ENCODE data around the gene IL17F.

Gene IL17F

DNA sequence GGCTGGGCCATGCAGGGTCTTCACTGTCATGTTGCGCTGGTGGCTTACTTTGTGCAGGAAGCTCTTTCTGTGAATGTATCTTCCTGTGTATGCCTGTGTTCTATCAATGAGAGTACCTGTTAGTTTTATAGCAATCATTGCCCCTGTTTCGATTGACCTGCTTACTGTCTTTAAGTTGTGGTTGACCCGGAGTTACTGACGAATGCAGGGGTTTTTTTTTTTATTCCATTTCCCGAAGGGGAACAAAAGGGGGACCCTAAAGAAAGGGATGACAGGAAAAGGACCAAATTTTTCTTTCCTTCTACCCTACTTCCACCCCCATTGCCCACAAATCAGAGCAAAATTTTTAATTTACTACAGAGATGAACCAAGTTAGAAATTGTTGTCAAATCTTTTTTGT lies at the start of gene IL17F:
IL17F (minus strand) TSS at position 101 of the 400 bp plus-strand sequence; CDS start at position 30, 71 bp downstream.
- no peak for DNase-seq (ENCODE audit: low read depth in 2 of 2)

DNA sequence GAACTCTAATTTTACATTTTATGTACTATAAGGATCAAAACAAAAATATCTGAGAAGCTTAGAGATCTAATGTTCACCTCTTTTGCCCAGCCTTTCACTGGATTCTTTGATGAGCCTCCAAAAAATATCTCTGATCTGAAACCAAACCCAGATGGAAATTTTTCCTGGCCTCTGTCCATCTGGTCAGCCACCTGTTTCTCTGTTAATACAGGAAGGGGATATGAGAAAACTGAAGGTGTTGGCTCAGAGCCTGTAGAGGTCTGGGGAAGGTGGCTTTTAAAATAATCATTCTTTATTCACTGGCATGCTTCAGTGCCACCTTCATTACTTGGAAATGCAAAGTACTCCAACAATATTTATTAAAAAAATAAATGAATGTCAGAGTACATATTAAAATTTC lies 48.8 kb upstream of the IL17F start:
- DNase-seq (ENCODE audit: low read depth in 2 of 2), result no peak

DNA sequence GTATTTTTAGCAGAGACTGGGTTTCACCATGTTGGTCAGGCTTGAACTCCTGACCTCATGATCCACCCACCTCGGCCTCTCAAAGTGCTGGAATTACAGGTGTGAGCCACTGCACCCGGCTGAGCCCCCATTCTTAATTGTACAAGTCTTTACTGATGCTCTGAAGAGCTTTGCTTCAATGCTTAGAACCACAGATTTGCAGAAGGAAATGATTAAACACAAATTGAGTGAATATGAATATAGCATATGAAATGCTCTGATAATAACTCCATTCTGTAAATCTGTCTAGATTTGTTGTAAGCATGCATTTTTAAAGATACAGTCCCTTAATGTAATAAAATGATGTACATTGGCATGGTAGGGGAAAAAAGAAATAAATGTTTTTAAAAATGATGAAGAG lies 44.5 kb upstream of the IL17F start:
- no peak for DNase-seq (ENCODE audit: low read depth in 2 of 2)

DNA sequence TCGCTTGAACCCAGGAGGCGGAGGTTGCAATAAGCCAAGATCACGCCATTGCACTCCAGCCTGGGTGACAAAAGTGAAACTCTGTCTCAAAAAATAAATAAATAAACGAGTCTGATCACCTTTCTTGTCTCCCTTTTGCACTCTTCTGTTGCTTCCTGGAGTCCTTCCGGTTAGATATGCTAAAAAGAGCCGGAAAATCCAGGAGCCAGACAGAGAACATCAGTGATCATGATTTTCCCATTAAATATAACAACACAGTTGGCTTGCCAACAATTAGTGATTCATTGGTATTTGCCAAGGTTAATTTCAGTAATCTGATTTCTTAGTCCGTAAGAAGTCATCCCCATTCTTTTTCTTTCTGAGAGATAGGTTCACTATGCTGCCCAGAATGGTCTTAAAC lies 43.9 kb upstream of the IL17F start:
- no peak for DNase-seq (ENCODE audit: low read depth in 2 of 2)

DNA sequence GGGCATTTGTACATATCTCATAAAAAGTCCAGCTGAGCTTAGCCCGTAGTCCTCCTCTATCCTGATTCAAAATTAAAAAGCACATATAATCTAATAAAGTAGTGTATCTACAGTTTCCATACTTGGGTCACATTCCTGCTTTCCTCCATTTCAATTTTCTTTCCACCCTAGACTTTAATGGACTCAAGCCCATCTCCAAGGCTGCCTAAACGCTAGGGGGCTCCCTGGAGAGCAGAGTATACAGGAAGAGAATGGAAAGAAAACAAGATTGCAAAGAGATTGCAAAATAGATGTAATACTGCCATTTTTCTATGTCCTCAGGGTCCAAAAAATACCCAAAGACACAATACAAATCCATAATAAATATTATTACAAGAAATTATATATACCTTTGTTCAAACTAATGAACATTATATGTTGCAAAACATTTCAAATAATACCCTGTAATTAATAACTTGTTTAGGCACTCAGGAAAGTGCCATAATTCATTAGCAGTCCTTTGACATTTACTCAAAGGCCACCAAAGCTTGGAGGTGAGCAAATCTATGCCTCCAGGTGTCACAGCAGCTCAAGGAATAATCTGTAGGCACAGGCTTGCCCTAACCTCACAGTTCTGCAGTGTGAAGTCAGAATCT lies 42.6 kb upstream of the IL17F start:
- peak in 1 of 2 donors; percentile 35 for DNase-seq (ENCODE audit: low read depth in 2 of 2)

DNA sequence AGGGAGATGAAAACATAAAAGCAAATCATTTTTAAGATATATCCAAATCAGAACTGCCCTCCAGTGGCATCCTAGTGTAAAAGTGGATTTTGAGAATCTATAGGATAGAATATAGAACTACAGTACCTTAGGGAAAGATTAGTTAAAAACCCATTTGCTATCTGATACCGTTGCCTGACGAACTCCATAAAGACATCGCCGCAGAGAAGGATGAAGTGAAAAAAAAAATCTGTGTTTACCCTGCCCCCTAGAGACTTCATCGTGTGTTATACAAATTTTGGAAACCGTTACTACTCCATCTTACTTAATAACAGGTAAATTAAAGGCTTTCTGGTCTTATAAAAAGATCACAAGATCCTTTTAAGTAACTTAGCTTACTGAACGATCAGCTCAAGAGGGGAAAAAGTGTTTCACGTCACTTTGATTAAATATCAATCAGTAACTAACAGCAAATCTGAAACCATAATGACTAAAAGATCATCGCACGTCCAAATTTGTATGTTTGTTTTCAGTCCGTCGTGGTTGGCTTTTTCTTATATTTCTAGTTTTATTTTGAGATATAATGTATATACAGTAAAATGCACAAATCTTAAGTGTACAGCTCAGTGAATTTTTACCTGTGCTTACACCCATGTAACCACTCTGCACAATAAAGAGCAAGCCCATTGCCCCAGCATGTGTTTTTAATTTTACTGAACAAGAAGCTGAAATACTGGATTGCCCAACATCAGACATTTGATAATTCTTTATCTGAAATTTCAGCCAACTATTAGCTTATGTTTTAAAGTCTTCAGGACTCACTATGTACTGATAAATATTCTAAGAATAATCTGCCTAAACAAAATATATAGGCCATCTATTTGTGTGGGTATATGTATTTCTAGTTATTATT lies 41.1 kb upstream of the IL17F start:
- DNase-seq (ENCODE audit: low read depth in 2 of 2), result no peak

DNA sequence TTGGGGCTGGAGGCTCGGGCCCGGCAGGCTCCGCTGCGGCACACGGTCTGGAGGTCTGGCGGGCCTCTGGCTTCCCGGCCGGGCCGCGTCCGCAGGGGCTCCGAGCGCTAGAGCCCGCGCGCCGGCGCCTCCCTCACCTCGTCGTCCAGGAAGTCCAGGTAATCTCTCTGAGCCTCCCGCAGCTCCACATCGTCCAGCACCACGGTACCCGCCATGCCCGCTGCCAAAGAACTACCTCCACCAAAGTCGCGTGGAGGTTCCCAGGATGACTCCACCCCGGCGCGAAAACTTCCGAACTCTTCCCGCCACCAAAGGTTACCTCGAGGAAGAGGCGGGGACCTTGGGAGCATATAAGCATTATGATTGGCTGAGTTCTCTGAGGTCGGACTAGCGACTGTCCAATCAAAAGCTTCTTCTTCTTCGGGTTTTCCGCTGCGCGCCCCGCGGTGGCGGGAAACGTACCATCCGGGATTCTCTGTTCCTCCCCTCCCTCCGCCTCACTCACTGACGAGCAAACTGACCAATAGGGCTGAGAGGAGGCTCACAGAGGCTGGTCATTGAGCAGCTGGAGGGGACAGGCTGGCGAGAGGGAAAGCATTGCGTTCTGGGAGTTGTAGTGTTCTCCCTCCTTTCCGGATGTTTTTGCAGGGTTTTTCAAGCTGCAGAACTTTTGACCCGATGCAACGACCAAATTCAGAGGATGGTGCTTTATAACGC lies 40.3 kb upstream of the IL17F start, which contains the start of gene MCM3:
MCM3 (minus strand) TSS at position 283 of the 717 bp plus-strand sequence; CDS start at position 215, 68 bp downstream.
- DNase-seq (ENCODE audit: low read depth in 2 of 2), result peak; percentile 73 to 87

DNA sequence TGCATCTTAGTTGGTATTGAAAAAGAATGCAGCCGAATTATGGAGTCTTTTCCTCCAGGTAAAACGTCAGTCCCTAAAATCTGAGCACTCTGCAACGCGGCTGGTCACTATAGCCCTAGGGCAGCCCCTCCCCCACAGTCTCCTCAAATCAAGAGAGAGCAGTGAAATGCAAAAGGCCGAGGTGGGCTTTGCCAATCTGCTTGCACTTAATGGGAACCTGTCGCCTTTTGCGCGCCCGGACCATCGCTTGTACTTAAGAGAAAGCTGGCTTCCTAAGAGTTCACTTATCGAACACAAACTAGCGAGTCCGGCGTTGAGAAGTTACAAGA lies 39.8 kb upstream of the IL17F start:
- no peak for DNase-seq (ENCODE audit: low read depth in 2 of 2)

DNA sequence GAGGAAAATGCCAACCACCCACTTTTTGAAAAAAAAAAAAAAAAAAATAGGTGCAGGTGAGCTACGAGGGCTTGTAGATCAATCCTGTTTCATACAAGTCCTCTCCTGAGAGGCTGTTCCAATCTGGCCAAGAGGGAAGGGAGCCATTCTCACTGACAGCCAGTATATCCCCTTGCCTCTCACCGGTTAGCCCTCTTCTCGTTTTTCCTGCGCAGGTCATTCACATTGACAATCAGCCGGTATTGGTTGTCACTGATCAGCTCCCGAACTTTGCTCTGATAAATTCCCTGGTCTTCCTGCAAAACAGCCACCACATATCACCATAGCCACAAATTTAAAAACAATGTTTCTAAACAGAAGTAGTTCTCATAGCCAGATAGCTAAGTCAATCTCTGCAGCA lies 38.8 kb upstream of the IL17F start:
- no peak for DNase-seq (ENCODE audit: low read depth in 2 of 2)

DNA sequence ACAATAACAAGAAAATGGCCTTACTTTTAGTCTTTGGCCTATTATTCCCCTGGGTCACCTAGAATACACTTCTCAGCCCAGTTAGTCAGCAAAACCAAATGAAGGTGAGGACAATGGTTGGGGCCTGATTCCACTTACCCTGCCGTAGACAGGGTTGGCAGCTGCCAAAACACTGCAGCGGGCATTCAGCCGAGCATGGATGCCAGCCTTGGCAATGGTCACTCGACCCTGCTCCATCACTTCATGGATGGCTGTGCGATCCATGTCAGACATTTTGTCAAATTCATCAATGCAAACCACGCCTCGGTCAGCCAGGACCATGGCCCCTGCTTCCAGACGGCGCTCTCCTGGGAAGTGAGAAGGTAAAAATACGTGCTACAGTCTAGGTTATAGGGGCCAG lies 31.8 kb upstream of the IL17F start:
- DNase-seq (ENCODE audit: low read depth in 2 of 2), result no peak

DNA sequence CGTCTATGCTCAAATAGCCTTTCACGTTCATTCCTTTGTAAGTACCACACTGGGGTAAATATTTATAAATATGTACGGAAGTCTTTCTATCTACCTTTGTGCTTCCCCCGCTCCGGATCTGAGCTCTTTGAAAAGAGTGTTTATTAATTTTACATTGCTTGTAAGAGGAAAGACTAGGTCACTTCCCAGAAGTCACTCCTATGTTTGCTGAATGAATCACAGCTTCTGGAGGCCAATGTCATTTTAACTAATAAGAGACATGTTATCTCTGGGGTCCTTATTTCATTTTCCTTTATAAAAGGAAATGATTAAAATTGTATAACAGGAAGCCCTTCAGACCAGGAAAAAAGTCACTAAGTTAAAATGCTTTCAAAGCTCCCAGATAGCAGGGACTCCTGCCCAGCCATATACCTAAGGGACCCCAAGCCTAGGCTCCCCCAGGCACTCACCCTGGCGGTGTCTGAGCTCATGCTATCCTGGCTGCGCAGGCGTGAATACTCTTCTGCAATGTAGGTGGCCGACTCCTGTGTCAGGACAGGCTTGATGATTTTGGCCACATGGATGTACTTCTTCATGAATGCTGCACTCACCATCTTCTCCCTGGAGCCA lies 27.7 kb upstream of the IL17F start:
- no peak for DNase-seq (ENCODE audit: low read depth in 2 of 2)

DNA sequence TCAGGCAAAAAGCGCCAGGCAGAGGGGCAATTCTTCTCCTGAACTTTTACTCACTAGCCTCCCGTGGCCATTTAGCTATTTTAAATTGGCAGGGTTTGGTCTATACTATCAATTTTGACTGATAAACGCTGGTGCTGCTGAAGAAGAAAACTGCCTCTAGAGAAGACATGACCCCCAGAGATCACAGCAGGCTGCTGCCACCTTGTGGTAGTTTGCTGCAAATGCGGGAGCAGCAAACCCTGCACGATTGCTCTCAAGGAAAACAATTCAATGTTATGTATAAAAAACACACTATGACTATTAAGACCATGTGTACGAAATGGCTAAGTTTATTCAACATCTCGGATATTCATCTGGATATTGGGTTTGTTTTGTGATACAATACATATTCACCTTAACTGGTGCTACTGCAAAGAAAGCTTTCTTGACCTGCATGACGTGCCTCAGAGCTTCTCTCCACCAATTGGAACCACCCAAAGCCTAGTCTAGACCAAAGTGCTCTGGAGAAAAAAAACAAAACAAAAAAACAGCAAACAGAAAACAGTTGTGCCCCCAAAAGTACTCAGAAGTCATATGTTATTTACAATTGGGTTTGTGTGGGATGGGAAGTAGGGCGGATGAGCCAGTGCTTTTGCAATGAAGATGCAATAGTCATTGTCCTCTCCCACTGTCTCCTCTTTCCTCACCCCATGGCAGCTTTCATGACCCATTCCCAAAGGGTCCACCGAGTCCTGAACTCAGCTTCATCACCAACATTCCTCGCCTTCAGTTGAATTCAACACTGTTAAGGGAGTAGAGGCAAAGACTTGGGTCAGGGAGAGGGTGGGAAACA lies 19.6 kb upstream of the IL17F start:
- peak in 1 of 2 donors; percentile 48 for DNase-seq (ENCODE audit: low read depth in 2 of 2)

DNA sequence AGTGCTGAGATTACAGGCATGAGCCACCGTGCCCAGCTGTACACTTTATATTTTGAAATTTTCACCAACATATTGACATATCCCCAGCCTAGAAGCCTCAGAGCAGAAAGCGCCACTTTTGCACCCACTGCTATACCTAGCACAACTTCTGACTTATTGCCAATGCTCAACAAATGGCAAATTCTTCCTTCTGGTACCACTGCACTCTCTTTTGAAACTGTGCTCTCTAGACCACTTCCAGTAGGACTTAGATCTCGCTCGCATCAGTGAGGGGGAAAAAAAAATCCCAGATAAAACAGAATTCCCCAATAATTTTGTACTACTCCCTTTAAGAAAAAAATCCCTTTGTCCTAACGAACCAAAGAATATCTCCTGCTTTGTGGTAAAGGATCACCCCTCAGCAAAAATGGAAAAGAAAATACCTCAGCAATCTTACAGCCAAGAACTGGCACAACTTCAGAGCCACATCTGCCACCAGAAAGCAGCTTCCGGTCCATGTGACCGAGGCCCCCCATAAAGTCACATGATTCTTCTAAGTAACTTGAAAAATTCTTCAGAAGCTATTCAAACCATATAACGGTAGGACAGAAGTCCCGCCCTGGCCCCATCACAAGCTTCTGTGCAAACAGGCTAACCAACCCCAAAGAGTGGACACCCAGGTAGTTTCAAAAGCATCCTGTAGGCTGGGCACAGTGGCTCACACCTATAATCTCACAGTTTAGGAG lies 18.5 kb upstream of the IL17F start:
- DNase-seq (ENCODE audit: low read depth in 2 of 2), result no peak

DNA sequence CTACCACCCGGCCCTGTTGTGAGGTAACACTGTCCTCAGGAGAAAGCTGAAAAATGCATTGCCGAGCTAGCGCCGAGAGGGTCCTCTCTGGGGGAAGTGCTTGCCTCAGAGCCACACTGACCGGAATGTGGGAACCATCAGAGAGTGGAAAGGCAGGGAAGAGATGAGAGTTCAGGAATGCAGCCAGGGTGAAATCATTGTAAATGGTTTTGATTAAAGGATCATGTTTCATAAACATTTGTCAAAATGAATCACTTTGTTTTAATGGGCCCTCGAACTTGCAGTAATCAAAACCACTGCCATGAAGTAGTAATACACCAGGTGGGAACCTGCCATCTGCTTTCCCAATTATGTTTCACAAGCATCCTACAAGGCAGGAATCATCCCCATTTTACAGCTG lies 16.9 kb upstream of the IL17F start:
- no peak for DNase-seq (ENCODE audit: low read depth in 2 of 2)

DNA sequence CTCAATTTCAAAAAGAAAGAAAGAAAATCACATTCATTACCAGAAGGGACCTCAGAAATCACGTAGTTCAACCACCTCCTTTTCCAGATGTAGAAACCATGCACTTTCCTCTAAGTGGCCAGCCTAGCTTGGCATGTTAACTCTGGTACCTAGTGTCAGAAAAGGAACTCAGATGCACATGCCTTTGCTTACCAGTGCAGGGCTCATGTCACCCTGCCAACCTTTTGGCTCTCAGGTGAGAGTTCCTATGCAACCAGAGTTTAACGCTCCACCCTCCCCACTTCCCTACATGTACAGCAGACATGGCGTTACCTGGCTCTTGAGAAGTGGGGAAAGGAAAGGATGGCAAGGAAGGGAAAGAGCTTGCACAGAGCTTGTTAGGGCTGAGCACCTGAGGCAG lies 16.3 kb upstream of the IL17F start:
- no peak for DNase-seq (ENCODE audit: low read depth in 2 of 2)

DNA sequence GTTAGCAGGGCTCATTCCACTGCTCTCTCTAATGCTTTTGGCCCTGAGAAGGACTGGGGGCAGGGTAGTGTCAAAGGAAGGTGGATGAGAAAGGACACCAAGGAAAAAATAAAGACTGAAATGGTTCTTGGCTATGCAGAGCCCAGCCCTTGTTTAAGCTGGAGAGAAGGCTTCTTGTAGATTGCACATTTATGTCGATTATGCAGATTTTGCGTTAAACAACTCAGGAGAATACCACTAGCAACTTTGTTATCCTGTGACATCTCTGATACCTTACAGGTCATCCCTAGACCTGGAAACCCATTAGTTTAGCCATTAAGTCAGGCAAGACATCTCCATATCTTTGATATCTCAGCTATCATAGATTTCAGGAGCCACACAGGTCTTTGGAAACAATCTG lies 11.1 kb upstream of the IL17F start:
- no peak for DNase-seq (ENCODE audit: low read depth in 2 of 2)

DNA sequence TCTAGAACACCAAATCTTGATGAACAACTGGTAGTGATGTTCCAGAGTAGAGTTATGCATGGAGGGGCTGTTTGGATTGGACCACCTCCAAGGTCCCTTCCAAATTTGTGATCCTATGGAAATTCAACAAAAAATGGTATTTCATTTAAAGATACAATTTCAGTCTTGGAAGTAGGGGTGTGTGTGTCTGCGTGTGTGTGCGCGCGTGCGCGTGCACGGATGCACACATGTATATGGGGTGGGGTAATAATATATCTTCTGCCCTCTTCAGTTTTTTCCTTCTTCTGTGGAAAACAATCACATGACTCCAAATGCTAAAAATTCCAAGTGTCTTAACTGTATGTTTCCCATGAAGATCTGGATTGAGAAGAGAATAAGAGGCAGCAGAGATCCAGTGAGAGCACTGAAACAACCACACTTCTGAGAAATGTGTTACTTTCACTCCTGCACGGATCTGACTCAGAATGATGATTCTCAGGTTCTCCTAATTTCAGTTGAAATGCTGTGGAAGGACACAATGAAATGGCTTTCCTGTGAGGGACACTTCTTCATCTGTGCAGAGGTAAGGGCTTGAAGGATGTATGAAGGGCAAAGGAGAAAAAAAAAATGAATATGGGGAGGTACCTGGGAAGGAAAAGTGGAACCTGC lies 10.6 kb upstream of the IL17F start:
- DNase-seq (ENCODE audit: low read depth in 2 of 2), result no peak

DNA sequence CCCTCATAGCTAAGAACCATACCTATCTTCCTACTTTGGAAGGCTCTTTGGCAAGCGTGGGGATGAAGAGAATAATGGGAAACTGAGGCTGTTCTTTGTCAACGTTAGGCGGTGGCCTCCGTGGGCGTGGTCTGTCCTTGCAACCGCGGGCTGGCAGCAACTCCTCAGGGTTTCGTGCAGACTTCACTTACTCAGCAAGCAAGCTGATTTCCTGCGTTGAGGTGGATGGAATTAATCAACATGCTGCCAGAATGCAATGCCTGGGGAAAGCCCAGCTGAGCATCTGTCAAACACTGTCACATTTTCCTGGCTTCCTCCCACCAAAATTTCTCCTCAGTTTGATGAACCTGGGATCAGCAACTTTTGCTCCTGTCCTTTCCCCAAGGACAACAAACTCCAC lies 9.2 kb upstream of the IL17F start:
- DNase-seq (ENCODE audit: low read depth in 2 of 2), result no peak

DNA sequence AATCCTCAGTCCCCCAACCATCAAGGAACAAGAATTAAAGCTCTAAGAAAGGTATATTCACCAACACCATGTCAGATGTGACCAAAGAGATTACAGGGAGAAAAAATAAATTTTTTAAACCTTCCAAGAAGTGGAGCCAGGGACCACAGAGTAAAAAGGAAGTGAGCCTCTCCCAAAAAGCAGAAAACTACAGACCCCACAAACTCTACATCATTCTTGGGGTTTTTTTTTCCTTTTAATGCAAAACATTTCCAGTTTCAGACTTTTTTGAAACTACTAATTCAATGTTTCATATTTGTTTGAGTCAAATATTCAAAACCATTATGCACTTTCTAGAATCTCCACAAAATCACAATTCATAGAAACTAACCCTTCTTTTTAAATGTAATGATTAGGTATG lies 6.8 kb upstream of the IL17F start:
- no peak for DNase-seq (ENCODE audit: low read depth in 2 of 2)

DNA sequence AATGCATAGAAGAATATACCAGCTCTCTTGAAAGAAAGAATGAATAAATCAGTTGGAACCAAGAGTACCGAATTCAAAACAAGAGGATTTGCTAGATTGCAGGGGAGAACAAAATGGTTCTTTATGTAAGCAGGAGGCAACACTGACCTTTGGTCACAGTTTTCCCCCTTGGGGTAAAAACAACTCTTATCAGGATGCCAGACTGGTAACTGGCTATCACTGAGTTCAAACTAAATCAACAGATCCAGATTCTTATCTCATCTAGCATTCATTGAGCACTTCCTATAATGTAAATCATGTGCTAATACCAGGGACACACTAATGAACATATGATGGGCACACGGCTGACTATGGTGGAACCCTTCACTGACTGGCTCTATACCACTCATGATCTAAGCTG lies 4.8 kb upstream of the IL17F start:
- no peak for DNase-seq (ENCODE audit: low read depth in 2 of 2)

All from stimulated activated CD4-positive, alpha-beta T cell treated with anti-CD3 and anti-CD28 coated beads, Interleukin-1b, Interleukin-23, amount 100 ng/mL, for 1 hour (primary cell).